ENCODE data around the gene L3MBTL4.

L3MBTL4 gene

GRCh38 chr18:5914951-5915350, 499.8 kb downstream of the L3MBTL4 start:
- TF ChIP-seq CTCF (IDR thresholded peaks at IDR 0.05; ENCODE audit: low read depth, low read length) = no peak
- no peak for DNase-seq
- H3K27me3 ChIP-seq (ENCODE audit: insufficient read depth, low read depth, severe bottlenecking) = peaks cover 34% of the 10 kb centered on the region
- H3K36me3 ChIP-seq = no peaks in the 10 kb centered on the region
- no peaks in the 10 kb centered on the region for H3K9me3 ChIP-seq (ENCODE audit: severe bottlenecking)
- H3K27ac ChIP-seq = no peak overlapping the region
- no peak overlapping the region for H3K4me3 ChIP-seq (ENCODE audit: low read depth, low read length)

- Histone ChIP-seq H3K9me3 (ENCODE audit: severe bottlenecking) (no peaks in the 10 kb centered on the region), H3K4me3 (ENCODE audit: low read depth, low read length) (no peak overlapping the region), H3K27ac (no peak overlapping the region), H3K27me3 (ENCODE audit: insufficient read depth, low read depth, severe bottlenecking) (peaks cover 40% of the 10 kb centered on the region), H3K36me3 (no peaks in the 10 kb centered on the region)
- no peak for TF ChIP-seq CTCF (IDR thresholded peaks at IDR 0.05; ENCODE audit: low read depth, low read length)
- no peak for DNase-seq
These were observed 500.7 kb downstream of the L3MBTL4 start for GRCh38 chr18:5914016-5914415.

GRCh38 chr18:5912566-5912965, 502.1 kb downstream of the L3MBTL4 start:
- no peak for TF ChIP-seq CTCF (IDR thresholded peaks at IDR 0.05; ENCODE audit: low read depth, low read length)
- no peak for DNase-seq
- Histone ChIP-seq H3K9me3 (ENCODE audit: severe bottlenecking) (no peaks in the 10 kb centered on the region), H3K27ac (no peak overlapping the region), H3K36me3 (no peaks in the 10 kb centered on the region), H3K27me3 (ENCODE audit: insufficient read depth, low read depth, severe bottlenecking) (peaks cover 42% of the 10 kb centered on the region), H3K4me3 (ENCODE audit: low read depth, low read length) (no peak overlapping the region)

- H3K9me3 ChIP-seq (ENCODE audit: severe bottlenecking) = no peaks in the 10 kb centered on the region
- no peak overlapping the region for H3K4me3 ChIP-seq (ENCODE audit: low read depth, low read length)
- TF ChIP-seq CTCF (IDR thresholded peaks at IDR 0.05; ENCODE audit: low read depth, low read length) = no peak
- no peak overlapping the region for H3K27ac ChIP-seq
- H3K36me3 ChIP-seq = no peaks in the 10 kb centered on the region
- H3K27me3 ChIP-seq (ENCODE audit: insufficient read depth, low read depth, severe bottlenecking) = peaks cover 37% of the 10 kb centered on the region
- DNase-seq = no peak
These were observed 505.6 kb downstream of the L3MBTL4 start for GRCh38 chr18:5909125-5909524.

Measured in WERI-Rb-1 (cell line).